D721Med (cell line): ENCODE data around the gene ECE1.

Experiments
- DNase-seq: peaks from one replicate; pipeline ENCODE4 v3.0.0; 2011; ENCODE audit warnings: low spot score; ENCODE audit not compliant: insufficient read length
- FAIRE-seq: peaks from 2 replicates; lab custom pipeline; 2011; peaks lifted over from hg19 to GRCh38; lab: Jason Lieb, UNC
- CTCF ChIP-seq: IDR thresholded peaks from 2 replicates; pipeline ENCODE4 v1.5.1; 2012; ENCODE audit warnings: mild to moderate bottlenecking, control low read depth; ENCODE audit not compliant: insufficient read depth; ENCODE audit errors: missing control alignments

ECE1 gene

DNA sequence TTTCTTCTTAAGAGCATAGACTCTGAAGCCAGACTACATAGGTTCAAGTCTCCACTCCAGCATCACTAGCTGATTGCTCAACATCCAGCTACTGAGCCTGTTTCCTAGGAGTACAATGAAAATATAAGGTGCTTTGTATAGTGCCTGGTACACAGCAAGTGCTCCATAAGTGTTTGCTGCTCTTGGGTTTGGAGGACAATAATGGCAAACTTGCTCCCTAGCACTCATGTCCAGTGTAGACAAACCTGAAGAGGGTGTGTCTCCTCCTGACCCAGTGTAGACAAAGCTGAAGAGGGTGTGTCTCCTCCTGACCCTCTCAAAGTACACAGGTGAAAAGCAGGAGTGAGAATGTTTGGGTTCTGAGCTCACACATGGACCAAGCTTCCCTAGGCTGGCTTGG lies 10.5 kb upstream of the ECE1 start:
- no peak for DNase-seq
- no peak for TF ChIP-seq CTCF
- no peak for FAIRE-seq

- DNase-seq = no peak
- no peak for FAIRE-seq
- TF ChIP-seq CTCF = no peak
These were observed 9.6 kb upstream of the ECE1 start for GRCh38 chr1:21299780-21300395.

DNA sequence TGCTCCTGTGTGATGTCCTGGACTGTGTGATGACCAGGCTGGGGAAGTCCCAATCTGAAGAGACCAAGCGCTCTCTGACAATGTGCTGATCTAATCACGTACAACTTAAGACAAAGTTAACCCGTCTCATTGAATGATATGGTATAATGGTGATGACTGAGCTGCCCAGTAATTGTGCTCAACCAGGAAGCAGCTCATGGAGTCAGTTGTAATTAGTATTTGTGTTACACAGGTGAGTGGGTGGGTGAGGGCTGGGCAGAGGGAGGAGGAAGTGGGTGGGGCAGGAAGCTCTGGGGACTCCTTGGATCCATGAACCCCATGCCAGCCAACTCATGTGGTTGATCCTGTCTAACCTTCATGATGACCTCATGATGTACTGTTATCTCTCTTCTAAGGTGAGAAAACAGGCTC lies 8.7 kb upstream of the ECE1 start:
- DNase-seq (no peak), FAIRE-seq (no peak)
- no peak for TF ChIP-seq CTCF

DNA sequence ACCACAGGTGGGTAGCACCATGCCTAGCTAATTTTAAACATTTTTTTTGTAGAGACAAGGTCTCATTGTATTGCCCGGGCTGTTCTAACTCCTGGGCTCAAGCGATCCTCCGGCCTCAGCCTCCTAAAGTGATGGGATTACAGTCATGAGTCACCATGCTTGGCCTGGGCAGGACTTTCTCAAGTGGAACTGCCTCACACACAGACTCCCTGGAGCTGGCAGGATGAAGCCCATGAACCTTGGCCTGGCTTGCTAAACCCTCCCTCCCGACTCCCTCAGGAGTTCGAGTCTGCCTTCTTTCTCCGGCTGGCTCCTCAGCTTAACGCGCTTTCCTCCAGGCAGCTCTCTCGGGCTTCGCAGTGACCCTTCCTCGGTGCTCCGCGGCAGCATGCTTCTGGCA lies 7.7 kb upstream of the ECE1 start:
- DNase-seq (no peak), FAIRE-seq (no peak)

GRCh38 chr1:21296509-21297354 lies 6.5 kb upstream of the ECE1 start:
- DNase-seq (no peak), FAIRE-seq (no peak)
- no peak for TF ChIP-seq CTCF

More for the DNA sequence above, 7.7 kb upstream of the ECE1 start:
- TF ChIP-seq CTCF = no peak

- FAIRE-seq (no peak), DNase-seq (no peak)
- no peak for TF ChIP-seq CTCF
These were observed 5.3 kb upstream of the ECE1 start for GRCh38 chr1:21295545-21295944.

DNA sequence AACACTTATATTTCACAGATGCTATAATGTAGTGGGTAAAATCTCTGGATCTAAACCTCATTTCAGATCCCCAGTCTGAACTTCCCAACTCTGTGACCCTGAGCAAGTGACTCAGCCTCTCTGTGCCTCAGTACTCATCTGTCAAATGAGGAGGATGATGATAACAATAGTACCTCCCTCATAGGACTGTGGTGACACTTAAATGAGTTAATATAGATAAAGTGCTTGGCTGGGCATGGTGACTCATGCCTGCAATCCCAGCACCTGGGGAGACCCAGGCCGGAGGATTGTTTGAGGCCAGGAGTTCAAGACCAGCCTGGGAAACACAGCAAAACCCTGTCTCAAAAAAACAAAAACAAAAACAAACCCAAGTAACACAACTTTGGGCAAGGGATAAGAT lies 4.7 kb upstream of the ECE1 start:
- no peak for DNase-seq
- TF ChIP-seq CTCF = no peak
- no peak for FAIRE-seq
